Endothelial cell of umbilical vein (primary cell): ENCODE measurements around the gene ARID2.

Experiments
- CTCF ChIP-seq, 2 donors: IDR thresholded peaks; 1 replicate in 1 of 2; 2 replicates in 1 of 2; pipeline ENCODE4 v1.5.1; 2011; ENCODE audit warnings: low read length in 2 of 2, mild to moderate bottlenecking in 2 of 2, moderate library complexity in 2 of 2, control low read depth in 1 of 2, inconsistent platforms in 1 of 2, low read depth in 1 of 2; ENCODE audit not compliant: insufficient read depth in 1 of 2; ENCODE audit errors: extremely low read depth in 1 of 2
- EZH2 ChIP-seq: IDR thresholded peaks from 2 replicates; pipeline ENCODE4 v1.6.1; 2012; ENCODE audit warnings: borderline replicate concordance, low read depth, mild to moderate bottlenecking, moderate library complexity, low read length, inconsistent platforms; ENCODE audit not compliant: severe bottlenecking
- POLR2A ChIP-seq: IDR thresholded peaks from 2 replicates; pipeline ENCODE4 v1.6.1; 2012; ENCODE audit warnings: low read depth, mild to moderate bottlenecking, control low read depth, low read length
- POLR2AphosphoS5 ChIP-seq: IDR thresholded peaks from 2 replicates; pipeline ENCODE4 v1.6.1; 2012; ENCODE audit warnings: low read depth, mild to moderate bottlenecking, control low read depth, low read length, moderate library complexity; ENCODE audit not compliant: insufficient read depth
- TF ChIP-seq, protein P1 (sequence below): IDR thresholded peaks from 2 replicates; pipeline ENCODE4 v1.6.1; 2011; ENCODE audit not compliant: insufficient read depth, insufficient read length

- TF ChIP-seq CTCF (IDR thresholded peaks at IDR 0.05; ENCODE audit: extremely low read depth in 1 of 2, insufficient read depth in 1 of 2, low read depth in 1 of 2, low read length in 2 of 2) = no peak
- TF ChIP-seq, protein P1, sequence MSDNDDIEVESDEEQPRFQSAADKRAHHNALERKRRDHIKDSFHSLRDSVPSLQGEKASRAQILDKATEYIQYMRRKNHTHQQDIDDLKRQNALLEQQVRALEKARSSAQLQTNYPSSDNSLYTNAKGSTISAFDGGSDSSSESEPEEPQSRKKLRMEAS = no peak
- no peak for TF ChIP-seq POLR2A
- TF ChIP-seq POLR2AphosphoS5 = no peak
- TF ChIP-seq EZH2 = no peak
Measured at GRCh38 chr12:45732936-45733335, 3.4 kb downstream of the ARID2 start.
